SU-DHL-6 (cell line): ENCODE data around the gene MATN3.

Source experiments
- H2AFZ ChIP-seq: fragments of 200-600 bp; sonication (generic); 2 replicates; pipeline ENCODE4 v1.6.1; 2014; ENCODE audit warnings: low read depth, mild to moderate bottlenecking, moderate library complexity, mixed read lengths, antibody characterized with exemption, low read length; ENCODE audit not compliant: severe bottlenecking
- H3F3A ChIP-seq: fragments of 200-600 bp; shearing (Covaris generic); 2 replicates; pipeline ENCODE4 v1.6.0; 2016; ENCODE audit warnings: antibody characterized with exemption, mild to moderate bottlenecking; ENCODE audit not compliant: insufficient read depth
- H3K27ac ChIP-seq: fragments of 200-600 bp; sonication (generic); 2 replicates; pipeline ENCODE4 v1.5.1; 2016; ENCODE audit warnings: low read depth, mild to moderate bottlenecking, low read length, moderate library complexity, mixed read lengths
- H3K27me3 ChIP-seq: fragments of 200-600 bp; sonication (generic), shearing (Covaris generic); 2 replicates; pipeline ENCODE4 v1.6.0; 2014; ENCODE audit warnings: mild to moderate bottlenecking, low read length
- H3K36me3 ChIP-seq: fragments of 200-600 bp; sonication (generic); 2 replicates; pipeline ENCODE4 v1.6.1; 2014; ENCODE audit warnings: mild to moderate bottlenecking, low read length, mixed read lengths
- H3K4me2 ChIP-seq: fragments of 300-600, 200-600 bp; shearing (Covaris generic), sonication (generic); 2 replicates; pipeline ENCODE4 v1.6.0; 2014; ENCODE audit warnings: low read length, low read depth, mild to moderate bottlenecking; ENCODE audit not compliant: poor library complexity, severe bottlenecking
- H3K4me3 ChIP-seq: fragments of 200-600 bp; sonication (generic); 2 replicates; pipeline ENCODE4 v1.5.1; 2014; ENCODE audit warnings: antibody characterized with exemption, low read length, mild to moderate bottlenecking, mixed read lengths; ENCODE audit not compliant: insufficient read depth, poor library complexity, severe bottlenecking
- H3K79me2 ChIP-seq: fragments of 200-600 bp; sonication (generic); 2 replicates; pipeline ENCODE4 v1.6.1; 2014; ENCODE audit warnings: mild to moderate bottlenecking, low read length, moderate library complexity; ENCODE audit not compliant: insufficient read depth
- H3K9ac ChIP-seq: fragments of 200-600 bp; sonication (generic); 2 replicates; pipeline ENCODE4 v1.7.0; 2014; ENCODE audit warnings: mild to moderate bottlenecking, low read length
- H3K9me2 ChIP-seq: fragments of 200-600 bp; sonication (generic); replicated peaks from 2 replicates; pipeline ENCODE4 v1.6.1; 2014; ENCODE audit warnings: low read length; ENCODE audit not compliant: insufficient read depth
- H3K9me3 ChIP-seq: fragments of 200-600 bp; sonication (generic); 2 replicates; pipeline ENCODE4 v1.6.1; 2014; ENCODE audit warnings: low read length, mixed read lengths; ENCODE audit not compliant: insufficient read depth
- H4K20me1 ChIP-seq: fragments of 200-600 bp; sonication (generic); 2 replicates; pipeline ENCODE4 v1.6.1; 2014; ENCODE audit warnings: low read depth, mild to moderate bottlenecking, antibody characterized with exemption, low read length, moderate library complexity, mixed read lengths
- CTCF ChIP-seq: fragments of 200-600 bp; sonication (generic); IDR thresholded peaks from one replicate; pipeline ENCODE4 v1.5.1; 2017; ENCODE audit warnings: antibody characterized with exemption, mild to moderate bottlenecking, low read length, moderate library complexity; ENCODE audit not compliant: insufficient read depth, poor library complexity, severe bottlenecking
- EZH2phosphoT487 ChIP-seq: fragments of 200-600 bp; sonication (generic), shearing (Covaris generic); conservative IDR thresholded peaks from 2 replicates; pipeline ENCODE4 v1.6.1; 2018; ENCODE audit warnings: mild to moderate bottlenecking, antibody characterized with exemption, low read length, moderate library complexity, mixed read lengths

MATN3 gene

GRCh38 chr2:20005891-20006470 lies 6.5 kb downstream of the MATN3 start:
- H3K9ac ChIP-seq, result no peak overlapping the region
- H3K9me2 ChIP-seq, result no peaks in the 10 kb centered on the region
- H3K27me3 ChIP-seq, result no peaks in the 10 kb centered on the region
- H2AFZ ChIP-seq, result no peak overlapping the region
- no peaks in the 10 kb centered on the region for H3F3A ChIP-seq
- H4K20me1 ChIP-seq, result no peaks in the 10 kb centered on the region
- H3K27ac ChIP-seq, result no peak overlapping the region
- H3K4me3 ChIP-seq, result no peak overlapping the region
- H3K36me3 ChIP-seq, result no peaks in the 10 kb centered on the region
- TF ChIP-seq CTCF, result no peak
- no peak for TF ChIP-seq EZH2phosphoT487
- H3K79me2 ChIP-seq, result no peaks in the 10 kb centered on the region
- no peaks in the 10 kb centered on the region for H3K9me3 ChIP-seq
- H3K4me2 ChIP-seq, result no peak overlapping the region

DNA sequence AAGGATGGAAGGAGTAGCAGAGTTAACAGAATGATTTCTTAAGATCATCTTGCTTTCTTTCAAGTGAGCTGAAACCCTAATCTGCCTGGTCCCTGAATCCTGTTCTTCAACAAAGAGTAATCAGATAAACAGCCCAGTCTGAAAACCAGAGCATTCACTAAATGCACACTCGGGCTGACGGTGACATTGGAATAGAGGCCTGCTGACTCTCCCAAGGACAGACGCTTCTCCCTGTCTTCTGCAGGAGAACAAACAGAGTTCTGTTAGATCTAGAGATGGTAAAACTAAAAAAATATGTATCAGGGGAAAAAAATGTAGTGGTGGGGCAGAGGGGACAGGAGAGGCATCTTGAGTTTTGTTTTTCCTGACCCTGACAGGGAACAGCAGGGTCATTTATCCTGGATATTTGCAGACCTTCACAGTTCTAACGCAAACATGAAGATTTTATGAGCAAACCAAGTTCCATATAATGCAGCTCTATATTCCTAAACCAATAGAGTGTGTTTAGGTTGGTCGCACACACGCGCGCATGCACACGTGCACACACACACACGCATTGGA lies 7.3 kb downstream of the MATN3 start:
- H3K9ac ChIP-seq, result no peak overlapping the region
- H3K4me3 ChIP-seq, result no peak overlapping the region
- no peak overlapping the region for H3K27ac ChIP-seq
- no peaks in the 10 kb centered on the region for H3K9me3 ChIP-seq
- TF ChIP-seq EZH2phosphoT487 (no peak), CTCF (no peak)
- no peaks in the 10 kb centered on the region for H3K79me2 ChIP-seq
- no peak overlapping the region for H3K4me2 ChIP-seq
- H3F3A ChIP-seq, result no peaks in the 10 kb centered on the region
- no peak overlapping the region for H2AFZ ChIP-seq
- H3K9me2 ChIP-seq, result no peaks in the 10 kb centered on the region
- no peaks in the 10 kb centered on the region for H4K20me1 ChIP-seq
- no peaks in the 10 kb centered on the region for H3K27me3 ChIP-seq
- H3K36me3 ChIP-seq, result no peaks in the 10 kb centered on the region

DNA sequence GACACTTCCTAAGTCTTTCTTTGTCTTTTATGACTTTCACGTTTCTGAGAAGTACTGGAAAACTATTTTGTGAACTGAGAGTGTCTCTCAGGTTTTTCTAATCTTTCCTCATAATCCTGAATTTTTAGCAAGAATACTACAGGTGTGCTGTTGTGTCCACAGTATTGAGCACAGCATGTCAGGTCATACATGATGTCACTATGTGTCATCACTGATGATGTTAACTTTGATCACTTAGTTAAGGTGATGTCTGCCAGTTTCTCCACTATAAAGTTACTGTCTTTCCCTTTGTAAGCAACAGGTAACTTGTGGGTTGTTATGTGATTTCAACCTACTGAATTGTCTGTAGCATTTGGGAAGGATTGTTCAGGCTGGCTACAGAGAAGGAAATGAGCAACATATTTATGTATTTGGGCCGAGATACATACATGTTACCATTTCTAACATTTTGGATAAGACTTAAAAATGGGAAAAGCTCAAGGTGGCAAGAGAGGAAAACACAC lies 11.1 kb downstream of the MATN3 start:
- H3K4me2 ChIP-seq, result no peak overlapping the region
- H2AFZ ChIP-seq, result no peak overlapping the region
- no peaks in the 10 kb centered on the region for H3F3A ChIP-seq
- H3K27ac ChIP-seq, result no peak overlapping the region
- H3K9ac ChIP-seq, result no peak overlapping the region
- no peak for TF ChIP-seq EZH2phosphoT487
- TF ChIP-seq CTCF, result no peak
- no peaks in the 10 kb centered on the region for H3K27me3 ChIP-seq
- H3K9me2 ChIP-seq, result no peaks in the 10 kb centered on the region
- no peaks in the 10 kb centered on the region for H3K9me3 ChIP-seq
- H4K20me1 ChIP-seq, result no peaks in the 10 kb centered on the region
- no peak overlapping the region for H3K4me3 ChIP-seq
- H3K36me3 ChIP-seq, result no peaks in the 10 kb centered on the region
- no peaks in the 10 kb centered on the region for H3K79me2 ChIP-seq
